OCI-LY1 (cell line): ENCODE results near the gene LHFPL2.

Experiments
- H2AFZ ChIP-seq: fragments of 200-600 bp; sonication (generic), shearing (Covaris generic); 2 replicates; pipeline ENCODE4 v1.6.0; 2014; ENCODE audit warnings: antibody characterized with exemption, mild to moderate bottlenecking, low read length
- H3F3A ChIP-seq: fragments of 200-600 bp; sonication (generic), shearing (Covaris generic); 2 replicates; pipeline ENCODE4 v1.6.0; 2014; ENCODE audit warnings: mild to moderate bottlenecking, antibody characterized with exemption, low read length, moderate library complexity; ENCODE audit not compliant: insufficient read depth
- H3K27ac ChIP-seq: fragments of 200-600 bp; sonication (generic); 2 replicates; pipeline ENCODE4 v1.5.1; 2014; ENCODE audit warnings: low read length, mixed run types, mild to moderate bottlenecking, low read depth; ENCODE audit not compliant: poor library complexity, severe bottlenecking
- H3K27me3 ChIP-seq: fragments of 200-600 bp; sonication (generic); 2 replicates; pipeline ENCODE4 v1.6.0; 2014; ENCODE audit warnings: antibody characterized with exemption, mild to moderate bottlenecking, low read length, moderate library complexity; ENCODE audit not compliant: insufficient read depth
- H3K36me3 ChIP-seq: fragments of 200-600 bp; sonication (generic); 2 replicates; pipeline ENCODE4 v1.6.1; 2014; ENCODE audit warnings: mild to moderate bottlenecking, antibody characterized with exemption, low read length, moderate library complexity, mixed read lengths; ENCODE audit not compliant: insufficient read depth
- H3K4me1 ChIP-seq: fragments of 200-600 bp; sonication (generic); 2 replicates; pipeline ENCODE4 v1.5.1; 2014; ENCODE audit warnings: mild to moderate bottlenecking, low read length, moderate library complexity; ENCODE audit not compliant: insufficient read depth, severe bottlenecking
- H3K4me2 ChIP-seq: fragments of 200-600 bp; sonication (generic), shearing (Covaris generic); 2 replicates; pipeline ENCODE4 v1.6.1; 2014; ENCODE audit warnings: low read length
- H3K4me3 ChIP-seq: fragments of 200-600 bp; sonication (generic); 2 replicates; pipeline ENCODE4 v1.5.1; 2014; ENCODE audit warnings: low read length, low read depth, mild to moderate bottlenecking, mixed read lengths; ENCODE audit not compliant: poor library complexity, severe bottlenecking
- H3K79me2 ChIP-seq: fragments of 200-600 bp; shearing (Covaris generic); 2 replicates; pipeline ENCODE4 v1.6.1; 2016; ENCODE audit warnings: mixed run types, low read length, mixed read lengths; ENCODE audit not compliant: insufficient read depth
- H3K9ac ChIP-seq: fragments of 200-600 bp; sonication (generic), shearing (Covaris generic); 2 replicates; pipeline ENCODE4 v1.6.1; 2014; ENCODE audit warnings: mild to moderate bottlenecking, low read length, mixed read lengths
- H3K9me2 ChIP-seq: fragments of 200-600 bp; sonication (generic), shearing (Covaris generic); 2 replicates; pipeline ENCODE4 v1.6.1; 2014; ENCODE audit warnings: low read depth, mild to moderate bottlenecking, low read length, mixed read lengths
- H3K9me3 ChIP-seq: fragments of 200-600 bp; shearing (Covaris generic); 2 replicates; pipeline ENCODE4 v1.6.1; 2014; ENCODE audit warnings: low read length, mixed read lengths
- H4K20me1 ChIP-seq: fragments of 200-600 bp; sonication (generic), shearing (Covaris generic); 2 replicates; pipeline ENCODE4 v1.6.0; 2016; ENCODE audit warnings: mild to moderate bottlenecking, low read length; ENCODE audit not compliant: insufficient read depth
- EZH2 ChIP-seq: fragments of 200-600 bp; sonication (generic), shearing (Covaris generic); IDR thresholded peaks from 2 replicates; pipeline ENCODE4 v1.8.0; 2017; ENCODE audit warnings: borderline replicate concordance, mixed run types, mild to moderate bottlenecking, antibody characterized with exemption, low read length, moderate library complexity, mixed read lengths
- TF ChIP-seq, protein P1 (sequence below): fragments of 200-600 bp; sonication (generic), shearing (Covaris generic); IDR thresholded peaks from 2 replicates; pipeline ENCODE4 v1.5.1; 2017; ENCODE audit warnings: mild to moderate bottlenecking, antibody characterized with exemption, low read length, moderate library complexity, mixed read lengths

LHFPL2 gene

DNA sequence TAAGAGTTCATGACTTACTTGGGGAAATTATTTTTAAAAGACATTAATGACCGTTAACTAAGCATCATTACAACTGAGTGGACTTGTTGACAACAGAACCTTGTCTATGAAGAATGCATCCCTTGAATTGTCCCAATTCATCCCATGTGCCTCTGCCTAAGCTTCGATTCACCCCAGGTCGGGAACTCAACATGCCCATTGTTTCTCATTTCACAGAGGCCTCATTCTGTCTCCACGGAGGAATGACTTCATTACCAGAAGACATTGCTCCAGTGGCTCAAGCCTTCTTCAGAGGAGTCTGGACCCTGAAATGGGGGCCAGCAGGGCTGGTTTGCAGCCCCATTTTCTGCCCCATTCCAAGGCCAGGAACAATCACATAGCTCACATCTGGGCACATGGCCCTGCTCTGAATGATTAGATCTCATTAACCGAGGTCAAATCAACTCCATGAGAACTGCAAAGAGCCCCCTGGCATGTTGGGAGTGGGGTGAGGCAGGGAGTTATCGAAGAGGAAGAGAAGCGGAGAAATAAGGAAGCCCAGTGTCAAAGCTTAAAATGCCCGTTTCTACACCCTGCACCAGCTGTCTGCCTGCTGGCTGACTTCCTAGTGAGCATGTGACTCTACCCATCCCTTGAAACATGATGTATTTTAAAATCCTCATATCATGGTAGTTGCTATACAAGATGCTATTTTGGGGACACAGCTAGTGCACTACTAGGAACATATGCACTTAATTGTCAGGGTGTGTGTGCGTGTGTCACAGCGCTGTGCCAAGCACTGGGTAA is 137.3 kb downstream of the LHFPL2 start:
- H3K9ac ChIP-seq = peak overlapping the region; percentile 62; the same call in 1 of the 2 replicates
- H3K4me1 ChIP-seq = peaks cover 68% of the 10 kb centered on the region
- no peak overlapping the region for H2AFZ ChIP-seq

DNA sequence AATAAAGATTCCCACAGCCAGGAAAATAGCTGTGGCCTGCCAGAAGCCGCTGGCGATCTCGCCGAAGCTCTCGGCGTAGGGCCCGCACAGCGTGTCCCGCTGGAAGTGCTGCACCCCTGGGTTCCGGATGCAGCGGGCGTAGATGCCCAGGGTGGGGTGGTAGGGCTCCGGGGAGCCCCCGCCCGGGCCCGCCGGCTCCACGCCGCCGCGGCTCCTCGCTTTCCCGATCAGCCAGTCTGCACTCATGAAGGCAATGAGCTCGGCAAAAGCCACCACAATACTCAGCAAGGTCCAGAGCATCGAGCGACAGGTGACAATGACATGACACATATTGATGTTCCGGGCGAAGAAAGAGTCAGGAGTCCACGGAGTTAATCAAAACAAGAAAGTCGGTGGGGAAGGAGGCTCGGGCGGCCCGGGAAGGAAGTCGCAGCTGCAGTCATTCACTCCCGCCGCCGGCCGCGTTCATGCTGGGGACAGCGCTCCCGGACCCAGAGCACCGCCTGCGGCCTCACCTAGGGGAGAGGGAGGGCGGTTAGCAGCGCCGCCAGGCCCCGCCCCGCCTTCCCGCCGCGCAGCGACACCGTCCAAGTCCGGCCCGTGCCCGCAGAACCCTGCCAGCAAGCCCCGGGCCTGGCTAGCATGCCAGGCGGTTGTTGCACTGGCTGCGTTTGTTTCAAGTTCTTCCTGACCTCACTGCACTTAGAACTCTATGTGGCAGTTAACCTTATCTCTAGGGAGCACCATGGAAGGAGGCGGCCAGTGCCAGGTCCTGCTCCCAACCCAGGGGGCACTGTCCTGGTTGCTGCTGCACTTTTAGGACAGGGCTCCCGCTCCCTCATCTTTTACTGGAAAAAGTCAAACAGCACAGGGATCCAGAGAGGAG is 138.4 kb downstream of the LHFPL2 start:
- Histone ChIP-seq H3K79me2 (peaks cover 30% of the 10 kb centered on the region), H3K27ac (peak overlapping the region; percentile 67), H2AFZ (no peak overlapping the region), H3K4me2 (peak overlapping the region; percentile 74), H3K4me1 (peaks cover 80% of the 10 kb centered on the region), H3K27me3 (no peaks in the 10 kb centered on the region), H3K9me3 (no peaks in the 10 kb centered on the region), H3K9me2 (no peaks in the 10 kb centered on the region), H4K20me1 (no peaks in the 10 kb centered on the region), H3K9ac (peak overlapping the region; percentile 62), H3K36me3 (peaks cover 19% of the 10 kb centered on the region), H3K4me3 (peak overlapping the region; percentile 65), H3F3A (no peaks in the 10 kb centered on the region)
- TF ChIP-seq, protein P1, sequence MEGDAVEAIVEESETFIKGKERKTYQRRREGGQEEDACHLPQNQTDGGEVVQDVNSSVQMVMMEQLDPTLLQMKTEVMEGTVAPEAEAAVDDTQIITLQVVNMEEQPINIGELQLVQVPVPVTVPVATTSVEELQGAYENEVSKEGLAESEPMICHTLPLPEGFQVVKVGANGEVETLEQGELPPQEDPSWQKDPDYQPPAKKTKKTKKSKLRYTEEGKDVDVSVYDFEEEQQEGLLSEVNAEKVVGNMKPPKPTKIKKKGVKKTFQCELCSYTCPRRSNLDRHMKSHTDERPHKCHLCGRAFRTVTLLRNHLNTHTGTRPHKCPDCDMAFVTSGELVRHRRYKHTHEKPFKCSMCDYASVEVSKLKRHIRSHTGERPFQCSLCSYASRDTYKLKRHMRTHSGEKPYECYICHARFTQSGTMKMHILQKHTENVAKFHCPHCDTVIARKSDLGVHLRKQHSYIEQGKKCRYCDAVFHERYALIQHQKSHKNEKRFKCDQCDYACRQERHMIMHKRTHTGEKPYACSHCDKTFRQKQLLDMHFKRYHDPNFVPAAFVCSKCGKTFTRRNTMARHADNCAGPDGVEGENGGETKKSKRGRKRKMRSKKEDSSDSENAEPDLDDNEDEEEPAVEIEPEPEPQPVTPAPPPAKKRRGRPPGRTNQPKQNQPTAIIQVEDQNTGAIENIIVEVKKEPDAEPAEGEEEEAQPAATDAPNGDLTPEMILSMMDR = peak; percentile 34; the same call in 1 of the 2 replicates
- TF ChIP-seq EZH2 = no peak

More for the DNA sequence above, 137.3 kb downstream of the LHFPL2 start:
- TF ChIP-seq, protein P1 = no peak
- TF ChIP-seq EZH2 = no peak
- no peaks in the 10 kb centered on the region for H4K20me1 ChIP-seq
- peaks cover 18% of the 10 kb centered on the region for H3K36me3 ChIP-seq
- no peaks in the 10 kb centered on the region for H3K27me3 ChIP-seq
- peak overlapping the region; percentile 65 for H3K4me3 ChIP-seq
- H3K79me2 ChIP-seq = peaks cover 23% of the 10 kb centered on the region
- H3K9me2 ChIP-seq = no peaks in the 10 kb centered on the region
- peak overlapping the region; percentile 67 for H3K27ac ChIP-seq
- no peaks in the 10 kb centered on the region for H3K9me3 ChIP-seq
- H3F3A ChIP-seq = no peaks in the 10 kb centered on the region
- H3K4me2 ChIP-seq = peak overlapping the region; percentile 74

DNA sequence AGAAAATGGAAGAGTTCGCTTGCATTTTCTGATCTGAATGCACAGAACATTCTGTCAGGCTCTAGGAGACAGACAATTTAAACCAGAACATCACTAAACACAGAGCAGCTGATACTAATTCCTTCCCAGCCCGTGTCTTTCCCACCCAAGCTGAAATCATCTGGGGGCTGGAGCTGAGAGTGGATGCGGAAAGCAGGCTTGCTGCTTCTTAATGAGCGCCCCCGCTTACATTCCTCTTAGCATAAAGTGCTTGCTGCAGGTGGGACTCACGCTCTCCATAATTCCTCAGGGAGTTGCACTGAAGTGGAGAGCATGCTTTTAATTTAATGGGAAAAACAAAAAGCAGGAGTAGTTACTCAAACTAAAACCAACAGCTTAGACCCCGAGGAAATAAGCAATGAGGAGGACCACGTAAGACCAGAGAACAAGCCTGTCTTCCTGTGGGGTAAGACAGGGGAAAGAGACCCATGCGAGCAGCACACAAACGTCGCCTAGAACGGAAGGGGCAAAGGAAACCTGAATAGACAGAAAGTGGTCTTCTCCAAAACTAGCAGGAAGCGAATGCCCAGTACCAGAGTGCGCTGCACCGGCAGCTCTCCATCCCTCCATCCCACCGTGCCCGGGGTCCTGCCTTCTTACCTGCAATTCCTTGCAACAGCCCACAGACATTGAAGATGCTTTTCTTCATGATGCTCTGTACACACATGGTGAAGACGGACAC is 139.3 kb downstream of the LHFPL2 start:
- H3K27me3 ChIP-seq = no peaks in the 10 kb centered on the region
- TF ChIP-seq, protein P1 = no peak
- no peak for TF ChIP-seq EZH2
- peak overlapping the region; percentile 74 for H3K4me2 ChIP-seq
- H3K27ac ChIP-seq = peak overlapping the region; percentile 67
- no peaks in the 10 kb centered on the region for H3K9me3 ChIP-seq
- H4K20me1 ChIP-seq = no peaks in the 10 kb centered on the region
- peaks cover 30% of the 10 kb centered on the region for H3K79me2 ChIP-seq
- peak overlapping the region; percentile 65 for H3K4me3 ChIP-seq
- H3F3A ChIP-seq = no peaks in the 10 kb centered on the region
- H3K9ac ChIP-seq = peak overlapping the region; percentile 62
- H3K36me3 ChIP-seq = peaks cover 15% of the 10 kb centered on the region
- H3K9me2 ChIP-seq = no peaks in the 10 kb centered on the region
- H2AFZ ChIP-seq = no peak overlapping the region
- H3K4me1 ChIP-seq = peaks cover 88% of the 10 kb centered on the region
